Stimulated activated CD8-positive, alpha-beta memory T cell treated with anti-CD3 and anti-CD28 coated beads, Interleukin-4, amount 100 ng/mL, for 24 hours (primary cell): ENCODE measurements around the gene NR1H3.
"Not testable (repeated sequence)": the region's sequence is repeated elsewhere in the genome, so short reads cannot be mapped to it uniquely, and the experiment has no call there.

Experiments
- DNase-seq: peaks from one replicate; pipeline ENCODE4 v3.0.0-alpha.2; 2020; ENCODE audit warnings: low read depth

NR1H3 gene

GRCh38 chr11:47257517-47258316 lies at the start of gene NR1H3:
Gene NR1H3 (plus strand): TSS chr11:47257996. CDS start chr11:47259217, 1,221 bp downstream.
- DNase-seq = no peak

GRCh38 chr11:47208008-47208552 lies 49.7 kb upstream of the NR1H3 start:
- not testable (repeated sequence) for DNase-seq

- no peak for DNase-seq
Measured at GRCh38 chr11:47208628-47209027, 49.2 kb upstream of the NR1H3 start.

DNA sequence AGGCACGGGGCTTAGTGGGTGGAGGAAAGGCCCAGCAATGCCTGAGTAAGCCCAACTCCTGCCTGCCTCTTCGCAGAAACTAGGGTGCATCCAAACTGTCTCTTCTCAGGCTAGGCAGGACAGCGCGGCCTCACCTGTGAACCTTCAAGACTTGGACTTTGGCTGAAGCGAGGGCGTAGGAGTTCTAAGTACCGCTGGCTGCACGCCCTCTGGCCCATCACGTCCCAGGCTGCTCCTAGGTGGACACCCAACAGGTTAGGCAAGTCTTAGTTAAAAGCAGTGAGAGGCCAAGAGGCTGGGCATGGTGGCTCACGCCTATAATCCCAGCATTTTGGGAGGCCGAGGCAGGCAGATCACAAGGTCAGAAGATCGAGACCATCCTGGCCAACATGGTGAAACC lies 44.9 kb upstream of the NR1H3 start:
- no peak for DNase-seq

DNA sequence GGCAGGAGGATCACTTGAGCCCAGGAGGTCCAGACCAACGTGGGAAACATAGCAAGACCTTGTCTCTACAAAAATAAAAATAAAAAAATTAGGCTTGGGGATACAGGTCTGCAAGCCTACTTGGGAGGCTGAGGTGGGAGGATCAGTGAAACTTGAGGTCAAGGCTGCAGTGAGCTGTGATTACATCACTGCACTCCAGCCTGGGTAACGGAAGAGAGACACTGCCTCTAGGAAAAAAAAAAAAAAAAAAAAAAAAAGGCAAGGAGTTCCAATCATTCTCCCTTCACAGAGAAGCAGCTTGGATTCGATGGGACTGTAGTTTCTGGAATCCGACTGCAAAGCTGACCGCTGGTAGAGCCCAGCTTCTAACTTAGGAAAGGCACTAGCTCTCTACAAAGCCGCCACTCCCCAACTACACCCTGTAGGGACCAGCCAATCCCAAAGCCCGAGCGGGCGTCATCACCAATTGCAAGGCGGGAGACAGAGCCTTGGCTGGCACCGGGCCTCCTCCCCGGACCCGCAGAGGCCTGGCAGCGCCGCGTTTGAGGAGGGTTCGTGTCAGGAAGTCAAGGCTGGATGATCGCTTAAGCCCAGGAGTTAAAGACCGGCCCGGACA lies 43.7 kb upstream of the NR1H3 start:
- DNase-seq = peak; percentile 63

GRCh38 chr11:47215366-47215910 lies 42.4 kb upstream of the NR1H3 start:
- no peak for DNase-seq

- DNase-seq = peak; percentile 56
Measured at GRCh38 chr11:47216121-47216798, 41.5 kb upstream of the NR1H3 start.

- DNase-seq = no peak
Measured at GRCh38 chr11:47220401-47220821, 37.4 kb upstream of the NR1H3 start.

- DNase-seq = no peak
Measured at GRCh38 chr11:47222696-47223095, 35.1 kb upstream of the NR1H3 start.

GRCh38 chr11:47225552-47226400 lies 32.0 kb upstream of the NR1H3 start:
- DNase-seq = no peak

DNA sequence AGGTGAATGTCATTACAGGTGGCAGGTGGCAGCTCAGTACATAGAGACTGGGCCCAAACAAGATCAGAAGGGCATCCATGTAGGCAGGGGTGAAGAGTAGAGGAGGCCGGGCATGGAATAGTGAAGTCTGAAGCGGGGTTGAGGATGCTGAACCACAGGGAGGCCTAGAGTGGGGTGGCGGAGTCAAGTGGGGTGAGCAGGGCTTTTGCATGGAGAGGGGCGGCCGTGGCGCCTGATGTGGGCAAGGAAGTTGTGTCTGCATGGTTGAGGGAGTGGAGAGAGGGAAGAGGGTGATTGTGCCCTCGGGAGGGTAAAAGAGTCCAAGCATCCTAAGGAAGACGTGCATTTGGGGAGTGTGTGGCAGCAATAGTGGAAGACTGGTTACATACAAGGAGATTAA lies 28.6 kb upstream of the NR1H3 start:
- no peak for DNase-seq

GRCh38 chr11:47233051-47233450 lies 24.7 kb upstream of the NR1H3 start:
- DNase-seq = no peak

DNA sequence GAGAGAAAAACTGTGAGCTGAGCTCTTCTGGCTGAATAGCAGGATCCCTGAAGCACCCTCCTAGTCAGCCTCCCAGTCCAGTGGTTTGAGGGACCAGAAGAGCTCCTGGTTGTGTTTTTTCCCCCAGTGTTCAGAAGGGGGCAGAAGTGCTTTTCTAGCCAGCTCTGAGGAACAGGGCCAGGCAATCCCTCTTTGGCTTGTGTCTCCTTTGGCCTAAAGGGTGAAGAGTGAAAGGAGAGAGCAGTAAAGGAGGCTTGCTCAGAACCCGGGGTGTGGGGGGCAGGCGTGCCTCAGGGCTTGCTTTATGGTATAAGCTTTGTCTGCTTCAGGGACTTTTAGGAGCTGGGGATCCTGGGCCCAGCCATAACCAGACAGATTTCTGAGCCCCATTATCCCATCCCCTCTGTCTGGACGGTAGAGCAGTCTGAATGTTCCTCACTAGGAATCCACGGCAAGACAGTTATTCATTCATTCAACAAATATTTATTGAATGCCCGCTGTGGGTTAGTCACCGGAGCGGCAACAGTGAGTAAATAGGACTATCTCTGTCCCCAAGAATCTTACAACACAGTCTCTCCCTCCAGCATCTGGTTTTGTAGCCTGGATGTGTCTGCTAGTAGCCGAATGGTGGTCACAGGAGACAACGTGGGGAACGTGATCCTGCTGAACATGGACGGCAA lies 23.7 kb upstream of the NR1H3 start:
- DNase-seq = no peak

- DNase-seq = no peak
Measured at GRCh38 chr11:47234669-47235100, 23.1 kb upstream of the NR1H3 start.

DNA sequence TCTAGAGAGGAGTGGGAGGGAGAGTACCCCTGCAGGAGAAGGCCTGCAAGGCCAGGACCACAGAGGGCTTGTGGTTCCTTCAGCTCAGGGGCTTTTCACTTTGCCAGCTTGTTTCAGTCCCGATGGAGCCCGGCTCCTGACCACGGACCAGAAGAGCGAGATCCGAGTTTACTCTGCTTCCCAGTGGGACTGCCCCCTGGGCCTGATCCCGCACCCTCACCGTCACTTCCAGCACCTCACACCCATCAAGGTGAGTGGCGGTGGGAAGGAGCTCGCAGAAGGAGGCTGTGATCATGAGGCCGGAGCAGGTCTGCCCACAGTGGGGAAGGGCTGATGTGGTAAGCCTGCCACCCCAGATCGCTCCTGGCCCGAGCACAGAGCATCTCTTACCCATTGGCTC lies 22.6 kb upstream of the NR1H3 start:
- no peak for DNase-seq

DNA sequence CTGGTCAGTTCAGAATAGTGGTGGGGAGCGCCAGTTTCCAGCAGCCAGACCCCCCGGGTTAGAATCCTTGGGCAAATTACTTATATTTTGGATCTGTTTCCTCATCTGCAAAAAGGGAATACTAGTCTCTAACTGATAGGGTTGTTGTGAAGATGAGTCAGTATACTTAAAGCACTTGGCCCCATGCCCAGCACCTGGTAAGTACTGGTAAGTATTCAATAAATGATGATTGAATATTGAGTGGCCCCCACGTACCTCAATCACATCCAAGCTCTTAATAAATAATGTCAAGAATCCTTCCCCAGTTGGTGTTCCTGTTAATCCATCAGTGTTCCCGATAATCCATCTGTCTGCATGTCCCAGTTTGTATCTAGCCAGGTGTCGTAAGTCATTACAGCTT lies 21.3 kb upstream of the NR1H3 start:
- no peak for DNase-seq

GRCh38 chr11:47239852-47240251 lies 17.9 kb upstream of the NR1H3 start:
- DNase-seq = no peak

DNA sequence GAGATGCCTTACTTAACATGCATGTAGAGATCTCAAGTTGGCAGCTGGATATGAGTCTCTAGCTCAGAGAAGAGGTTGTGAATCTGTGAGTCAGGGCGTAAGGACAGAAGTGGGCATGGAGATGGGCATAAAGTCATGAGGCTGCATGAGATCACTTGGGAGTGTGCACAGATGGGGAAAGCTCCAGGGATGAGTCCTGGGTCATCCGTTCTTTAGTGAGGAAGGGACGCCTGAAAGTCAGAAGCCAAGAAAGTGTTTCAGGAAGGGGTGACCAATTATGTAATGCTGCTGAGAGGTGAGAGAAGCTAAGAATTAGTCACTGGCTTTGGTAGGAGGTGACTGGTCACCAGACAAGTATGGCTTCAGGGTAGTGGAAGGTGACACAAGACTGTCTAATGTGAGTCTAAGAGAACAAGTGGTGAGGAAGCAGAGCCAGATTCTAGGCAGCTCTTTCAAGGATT lies 15.9 kb upstream of the NR1H3 start:
- no peak for DNase-seq

DNA sequence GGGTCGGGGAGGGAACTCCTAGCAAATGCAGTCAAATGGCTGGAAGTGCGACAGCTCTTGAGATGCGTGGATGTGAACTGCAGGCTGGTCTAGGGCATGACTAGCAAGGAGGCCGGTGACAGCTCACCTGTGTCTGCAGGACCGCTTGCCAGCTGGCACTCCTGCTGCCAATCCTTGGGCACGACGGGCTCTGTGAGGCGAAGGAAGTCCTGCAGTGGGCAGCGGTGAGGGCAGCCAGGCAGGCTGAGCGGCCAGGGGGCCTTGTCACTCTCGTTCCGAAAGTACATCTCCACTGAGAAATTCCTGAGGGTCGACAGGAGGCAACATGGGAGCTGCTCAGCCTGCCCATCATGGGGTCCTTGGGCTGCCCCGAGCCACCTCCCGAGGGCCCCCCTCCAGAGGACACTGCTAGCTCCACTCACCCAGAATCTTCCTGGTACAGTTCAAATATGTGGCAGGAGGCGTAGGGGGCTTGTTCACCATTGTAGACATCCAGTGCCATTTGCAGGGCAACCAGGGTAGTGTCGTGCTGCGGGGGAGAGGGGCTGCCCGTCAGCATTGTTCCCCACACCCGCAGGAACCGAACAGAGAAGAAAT lies 15.1 kb upstream of the NR1H3 start:
- DNase-seq = no peak

DNA sequence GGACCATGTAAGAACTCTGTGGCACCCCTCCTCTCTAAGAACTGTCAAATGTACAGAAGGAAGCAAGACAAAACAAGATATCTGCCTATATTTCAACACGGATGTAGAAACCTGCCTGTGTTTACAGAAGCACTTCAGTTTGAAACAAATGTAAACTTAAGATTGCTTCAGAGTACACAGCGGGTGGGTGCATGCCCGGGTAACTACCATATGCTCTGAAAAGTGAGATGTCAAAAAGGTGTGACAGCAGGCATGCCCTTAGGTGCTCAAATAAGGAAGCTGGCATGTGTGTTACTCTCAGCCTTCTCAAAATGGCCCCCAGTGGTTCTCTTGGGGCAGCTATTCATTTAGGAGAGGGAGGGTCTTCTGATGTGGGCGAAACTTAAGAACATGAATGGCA lies 14.3 kb upstream of the NR1H3 start:
- no peak for DNase-seq
